NCI-H2227 (cell line): ENCODE data around the gene SMYD1.
A peak's percentile ranks its signal among the peaks of the same experiment; 100 is the strongest.

Experiments
- DNase-seq: peaks from one replicate; lab custom pipeline; 2025; ENCODE audit not compliant: unreplicated experiment; lab: John Stamatoyannopoulos, UW

SMYD1 gene

GRCh38 chr2:88086401-88086800 is 18.8 kb downstream of the SMYD1 start:
- DNase-seq, result no peak

GRCh38 chr2:88087073-88087472 is 19.4 kb downstream of the SMYD1 start:
- DNase-seq, result no peak

- DNase-seq, result no peak
Observed at GRCh38 chr2:88087763-88088162, 20.1 kb downstream of the SMYD1 start.

GRCh38 chr2:88088999-88089398 is 21.4 kb downstream of the SMYD1 start:
- no peak for DNase-seq

GRCh38 chr2:88090446-88091283 is 23.0 kb downstream of the SMYD1 start:
- no peak for DNase-seq

GRCh38 chr2:88091943-88092342 is 24.3 kb downstream of the SMYD1 start:
- DNase-seq, result no peak

- DNase-seq, result no peak
Observed at GRCh38 chr2:88092773-88093172, 25.1 kb downstream of the SMYD1 start.

GRCh38 chr2:88095022-88095421 is 27.4 kb downstream of the SMYD1 start:
- DNase-seq, result peak; percentile 17

- no peak for DNase-seq
Observed at GRCh38 chr2:88096708-88097107, 29.1 kb downstream of the SMYD1 start.

GRCh38 chr2:88097192-88097591 is 29.6 kb downstream of the SMYD1 start:
- no peak for DNase-seq

GRCh38 chr2:88097891-88098557 is 30.4 kb downstream of the SMYD1 start:
- DNase-seq, result no peak

GRCh38 chr2:88098558-88098900 is 30.9 kb downstream of the SMYD1 start:
- no peak for DNase-seq

- no peak for DNase-seq
Observed at GRCh38 chr2:88099798-88100488, 32.3 kb downstream of the SMYD1 start.

- DNase-seq, result no peak
Observed at GRCh38 chr2:88100489-88100858, 32.8 kb downstream of the SMYD1 start.

GRCh38 chr2:88108796-88109195 is 41.2 kb downstream of the SMYD1 start:
- DNase-seq, result no peak

GRCh38 chr2:88110830-88111229 is 43.2 kb downstream of the SMYD1 start:
- DNase-seq, result no peak

- DNase-seq, result no peak
Observed at GRCh38 chr2:88113069-88113468, 45.4 kb downstream of the SMYD1 start.

GRCh38 chr2:88114889-88115288 is 47.3 kb downstream of the SMYD1 start:
- DNase-seq, result no peak

GRCh38 chr2:88115825-88116518 is 48.3 kb downstream of the SMYD1 start:
- no peak for DNase-seq

GRCh38 chr2:88116669-88117432 is 49.2 kb downstream of the SMYD1 start:
- no peak for DNase-seq

GRCh38 chr2:88117973-88118372 is 50.3 kb downstream of the SMYD1 start:
- no peak for DNase-seq
